Measurements from ENCODE around the gene SGPP2.

DNA sequence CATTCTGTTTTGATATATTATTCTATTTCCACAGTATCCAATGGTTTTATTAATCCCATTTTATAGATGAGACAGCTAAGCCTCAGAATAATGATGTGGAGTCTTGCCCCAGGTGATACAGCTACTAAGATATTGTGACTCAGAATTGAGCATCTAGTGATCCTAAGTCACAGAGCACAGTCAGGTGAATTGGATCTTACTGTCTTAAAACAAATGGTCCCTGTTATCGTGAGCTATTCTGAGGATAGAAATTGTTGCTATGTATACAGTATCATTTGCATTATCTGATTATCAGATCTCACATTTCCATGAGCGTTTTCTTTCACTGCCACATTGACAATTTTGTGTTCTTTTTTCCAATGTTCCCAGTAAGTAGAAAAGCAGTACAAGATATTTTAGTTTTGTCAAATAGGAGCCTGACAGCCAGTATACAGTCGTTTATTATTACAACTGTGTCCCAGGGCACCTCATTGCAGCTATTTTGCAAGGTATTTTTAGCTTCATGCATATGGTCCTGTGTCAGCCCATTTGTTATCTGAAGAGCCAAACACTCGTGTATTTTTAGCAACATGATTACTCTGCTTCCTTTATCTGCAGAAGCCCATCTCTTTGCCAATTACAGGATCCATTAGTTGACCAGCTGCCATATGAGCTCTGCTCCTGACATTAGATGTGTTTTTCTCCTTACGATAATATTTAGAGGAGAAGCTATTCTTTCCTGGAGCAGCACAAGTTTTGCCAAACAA lies 25.1 kb upstream of the SGPP2 start:
- TF ChIP-seq, protein P1, sequence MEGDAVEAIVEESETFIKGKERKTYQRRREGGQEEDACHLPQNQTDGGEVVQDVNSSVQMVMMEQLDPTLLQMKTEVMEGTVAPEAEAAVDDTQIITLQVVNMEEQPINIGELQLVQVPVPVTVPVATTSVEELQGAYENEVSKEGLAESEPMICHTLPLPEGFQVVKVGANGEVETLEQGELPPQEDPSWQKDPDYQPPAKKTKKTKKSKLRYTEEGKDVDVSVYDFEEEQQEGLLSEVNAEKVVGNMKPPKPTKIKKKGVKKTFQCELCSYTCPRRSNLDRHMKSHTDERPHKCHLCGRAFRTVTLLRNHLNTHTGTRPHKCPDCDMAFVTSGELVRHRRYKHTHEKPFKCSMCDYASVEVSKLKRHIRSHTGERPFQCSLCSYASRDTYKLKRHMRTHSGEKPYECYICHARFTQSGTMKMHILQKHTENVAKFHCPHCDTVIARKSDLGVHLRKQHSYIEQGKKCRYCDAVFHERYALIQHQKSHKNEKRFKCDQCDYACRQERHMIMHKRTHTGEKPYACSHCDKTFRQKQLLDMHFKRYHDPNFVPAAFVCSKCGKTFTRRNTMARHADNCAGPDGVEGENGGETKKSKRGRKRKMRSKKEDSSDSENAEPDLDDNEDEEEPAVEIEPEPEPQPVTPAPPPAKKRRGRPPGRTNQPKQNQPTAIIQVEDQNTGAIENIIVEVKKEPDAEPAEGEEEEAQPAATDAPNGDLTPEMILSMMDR (conservative IDR thresholded peaks at IDR 0.05; ENCODE audit: low read depth, low read length): no peak
- TF ChIP-seq EZH2 (IDR thresholded peaks at IDR 0.05; ENCODE audit: low read length, unreplicated experiment): no peak

All from PC-3 (cell line).